Brain microvascular endothelial cell (primary cell): ENCODE measurements around the gene ANK3.
A peak's percentile ranks its signal among the peaks of the same experiment; 100 is the strongest.

Experiments
- DNase-seq: peaks from one replicate; pipeline ENCODE4 v3.0.0-alpha.2; 2020
- H3K27ac ChIP-seq: fragments of 250-450 bp; sonication (Bioruptor Pico); 2 replicates; pipeline ENCODE4 v1.5.1; 2020; ENCODE audit warnings: mild to moderate bottlenecking, moderate library complexity
- H3K27me3 ChIP-seq: fragments of 250-450 bp; sonication (Bioruptor Pico); replicated peaks from 2 replicates; pipeline ENCODE4 v1.5.1; 2020; ENCODE audit warnings: mild to moderate bottlenecking
- H3K36me3 ChIP-seq: fragments of 250-450 bp; sonication (Bioruptor Pico); replicated peaks from 2 replicates; pipeline ENCODE4 v1.5.1; 2020; ENCODE audit warnings: mild to moderate bottlenecking
- H3K4me3 ChIP-seq: 2 replicates; pipeline ENCODE4 v1.5.1; 2011; ENCODE audit warnings: low read depth, mild to moderate bottlenecking, control low read depth, low read length, moderate library complexity
- CTCF ChIP-seq: IDR thresholded peaks from 2 replicates; pipeline ENCODE4 v1.5.1; 2011; ENCODE audit warnings: low read depth, mild to moderate bottlenecking, moderate library complexity, low read length, control low read depth, inconsistent platforms; ENCODE audit errors: missing control alignments
- in situ Hi-C: cut with HindIII; loops from 2 replicates; pipeline ENCODE4 v1.10.0; 2017; ENCODE audit warnings: low sequenced_read_pairs, low pct_ligation_motif_present

Gene ANK3

GRCh38 chr10:60312818-60313588 is 76.7 kb downstream of the ANK3 start:
- DNase-seq, result peak; percentile 11
- H3K4me3 ChIP-seq, result no peak overlapping the region
- no peaks in the 10 kb centered on the region for H3K27me3 ChIP-seq
- H3K27ac ChIP-seq, result peak overlapping the region; percentile 53
- H3K36me3 ChIP-seq, result no peaks in the 10 kb centered on the region
- in situ Hi-C loops, result no loop called here
- no peak for TF ChIP-seq CTCF

- no peaks in the 10 kb centered on the region for H3K36me3 ChIP-seq
- H3K27me3 ChIP-seq, result no peaks in the 10 kb centered on the region
- DNase-seq, result no peak
- no peak for TF ChIP-seq CTCF
- H3K4me3 ChIP-seq, result no peak overlapping the region
- no peak overlapping the region for H3K27ac ChIP-seq
- in situ Hi-C loops, result no loop called here
Observed at GRCh38 chr10:60311821-60312220, 77.9 kb downstream of the ANK3 start.

GRCh38 chr10:60310740-60311139 is 78.9 kb downstream of the ANK3 start:
- DNase-seq, result no peak
- no peak for TF ChIP-seq CTCF
- H3K36me3 ChIP-seq, result no peaks in the 10 kb centered on the region
- in situ Hi-C loops, result no loop called here
- no peak overlapping the region for H3K27ac ChIP-seq
- no peak overlapping the region for H3K4me3 ChIP-seq
- H3K27me3 ChIP-seq, result no peaks in the 10 kb centered on the region

- in situ Hi-C loops, result no loop called here
- Histone ChIP-seq H3K27me3 (no peaks in the 10 kb centered on the region), H3K36me3 (no peaks in the 10 kb centered on the region), H3K27ac (no peak overlapping the region), H3K4me3 (no peak overlapping the region)
- no peak for TF ChIP-seq CTCF
- DNase-seq, result no peak
Observed at GRCh38 chr10:60309891-60310290, 79.8 kb downstream of the ANK3 start.

GRCh38 chr10:60309371-60309770 is 80.3 kb downstream of the ANK3 start:
- H3K27me3 ChIP-seq, result no peaks in the 10 kb centered on the region
- in situ Hi-C loops, result no loop called here
- no peak overlapping the region for H3K27ac ChIP-seq
- no peak for DNase-seq
- TF ChIP-seq CTCF, result no peak
- H3K36me3 ChIP-seq, result no peaks in the 10 kb centered on the region
- no peak overlapping the region for H3K4me3 ChIP-seq
